ENCODE results near the gene CHST15.

GRCh38 chr10:124072106-124072505 lies 21.3 kb downstream of the CHST15 start:
- no peak for TF ChIP-seq CTCF (conservative IDR thresholded peaks at IDR 0.05; ENCODE audit: low read length)
- TF ChIP-seq EZH2phosphoT487 (IDR thresholded peaks at IDR 0.05; ENCODE audit: borderline replicate concordance), result no peak

Data from Loucy (cell line).